Measurements from ENCODE around the gene CFAP68.

CFAP68 gene

DNA sequence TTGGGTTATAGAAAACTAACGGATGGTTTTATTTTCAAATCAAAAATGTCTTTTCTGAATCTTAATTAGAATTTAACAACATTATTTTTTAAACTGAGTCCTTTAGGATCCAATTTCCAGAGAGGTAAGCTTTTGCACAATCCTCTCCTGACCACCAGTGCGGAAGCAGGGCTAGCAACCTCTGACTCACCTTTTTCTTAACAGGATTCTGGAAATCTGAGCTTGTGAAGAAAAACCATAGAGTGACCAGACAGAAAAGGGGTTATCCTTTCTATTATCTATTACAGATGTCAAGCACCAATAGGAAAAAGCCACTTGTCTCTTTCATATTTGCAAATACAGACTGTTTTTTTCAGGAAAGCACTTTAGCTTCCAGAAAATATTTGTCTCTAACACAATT is 33.3 kb upstream of the CFAP68 start:
- TF ChIP-seq, protein P1, sequence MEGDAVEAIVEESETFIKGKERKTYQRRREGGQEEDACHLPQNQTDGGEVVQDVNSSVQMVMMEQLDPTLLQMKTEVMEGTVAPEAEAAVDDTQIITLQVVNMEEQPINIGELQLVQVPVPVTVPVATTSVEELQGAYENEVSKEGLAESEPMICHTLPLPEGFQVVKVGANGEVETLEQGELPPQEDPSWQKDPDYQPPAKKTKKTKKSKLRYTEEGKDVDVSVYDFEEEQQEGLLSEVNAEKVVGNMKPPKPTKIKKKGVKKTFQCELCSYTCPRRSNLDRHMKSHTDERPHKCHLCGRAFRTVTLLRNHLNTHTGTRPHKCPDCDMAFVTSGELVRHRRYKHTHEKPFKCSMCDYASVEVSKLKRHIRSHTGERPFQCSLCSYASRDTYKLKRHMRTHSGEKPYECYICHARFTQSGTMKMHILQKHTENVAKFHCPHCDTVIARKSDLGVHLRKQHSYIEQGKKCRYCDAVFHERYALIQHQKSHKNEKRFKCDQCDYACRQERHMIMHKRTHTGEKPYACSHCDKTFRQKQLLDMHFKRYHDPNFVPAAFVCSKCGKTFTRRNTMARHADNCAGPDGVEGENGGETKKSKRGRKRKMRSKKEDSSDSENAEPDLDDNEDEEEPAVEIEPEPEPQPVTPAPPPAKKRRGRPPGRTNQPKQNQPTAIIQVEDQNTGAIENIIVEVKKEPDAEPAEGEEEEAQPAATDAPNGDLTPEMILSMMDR (conservative IDR thresholded peaks at IDR 0.05; ENCODE audit: low read depth, low read length): no peak
- DNase-seq (ENCODE audit: low read depth): peak; percentile 83
- H3K4me3 ChIP-seq (ENCODE audit: low read depth, low read length): no peak overlapping the region

DNA sequence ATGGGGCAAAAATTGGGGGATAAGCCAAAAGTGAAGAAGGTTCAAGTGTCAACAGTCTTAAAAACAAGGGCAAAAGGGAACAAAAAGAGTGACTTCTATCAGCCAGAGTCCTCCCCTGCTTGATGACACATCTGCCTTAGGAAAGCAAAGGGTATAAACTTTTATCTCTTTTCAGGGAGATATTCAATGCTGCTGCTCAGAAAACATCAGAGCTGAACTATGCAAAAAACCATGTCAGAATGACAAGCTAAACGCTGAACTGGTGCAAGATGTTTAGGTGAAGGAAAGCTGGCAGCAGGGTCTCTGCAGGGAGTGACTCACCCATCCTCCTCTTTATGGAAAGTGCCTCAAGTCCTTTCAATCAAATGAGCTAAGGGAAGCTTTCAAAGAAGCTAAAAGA is 32.7 kb upstream of the CFAP68 start:
- TF ChIP-seq, protein P1 (conservative IDR thresholded peaks at IDR 0.05; ENCODE audit: low read depth, low read length): no peak
- H3K4me3 ChIP-seq (ENCODE audit: low read depth, low read length): no peak overlapping the region
- DNase-seq (ENCODE audit: low read depth): peak; percentile 79

DNA sequence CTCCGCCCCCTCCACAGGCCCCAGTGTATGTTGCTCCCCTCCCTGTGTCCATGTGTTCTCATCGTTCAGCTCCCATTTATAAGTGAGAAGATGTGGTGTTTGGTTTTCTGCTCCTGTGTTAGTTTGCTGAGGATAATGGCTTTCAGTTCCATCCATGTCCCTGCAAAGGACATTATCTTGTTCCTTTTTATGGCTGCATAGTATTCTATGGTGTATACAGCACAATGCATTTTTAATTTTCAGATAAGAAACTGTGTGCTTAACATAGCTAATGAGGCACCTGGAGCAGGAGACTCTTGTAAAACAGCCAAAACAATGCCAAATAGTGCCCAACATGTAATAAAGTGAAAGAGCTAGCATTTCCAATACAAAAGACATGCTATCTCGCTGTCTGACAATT is 29.7 kb upstream of the CFAP68 start:
- no peak overlapping the region for H3K4me3 ChIP-seq (ENCODE audit: low read depth, low read length)
- TF ChIP-seq, protein P1 (conservative IDR thresholded peaks at IDR 0.05; ENCODE audit: low read depth, low read length): no peak
- DNase-seq (ENCODE audit: low read depth): no peak

DNA sequence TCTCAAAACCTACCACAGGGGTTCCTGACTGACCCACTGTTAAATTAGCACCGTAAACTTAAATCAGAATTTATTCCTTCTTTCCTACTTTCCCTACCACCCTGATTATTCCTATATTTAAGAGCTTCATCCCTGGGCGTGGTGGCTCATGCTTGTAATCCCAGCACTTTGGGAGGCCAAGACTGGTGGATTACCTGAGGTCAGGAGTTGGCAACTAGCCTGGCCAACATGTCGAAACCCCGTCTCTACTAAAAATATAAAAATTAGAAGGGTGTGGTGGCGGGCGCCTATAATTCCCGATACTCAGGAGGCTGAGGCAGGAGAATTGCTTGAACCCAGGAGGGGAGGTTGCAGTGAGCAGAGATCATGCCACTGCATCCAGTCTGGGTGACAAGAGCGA is 28.3 kb upstream of the CFAP68 start:
- TF ChIP-seq, protein P1 (conservative IDR thresholded peaks at IDR 0.05; ENCODE audit: low read depth, low read length): no peak
- no peak for DNase-seq (ENCODE audit: low read depth)
- no peak overlapping the region for H3K4me3 ChIP-seq (ENCODE audit: low read depth, low read length)

DNA sequence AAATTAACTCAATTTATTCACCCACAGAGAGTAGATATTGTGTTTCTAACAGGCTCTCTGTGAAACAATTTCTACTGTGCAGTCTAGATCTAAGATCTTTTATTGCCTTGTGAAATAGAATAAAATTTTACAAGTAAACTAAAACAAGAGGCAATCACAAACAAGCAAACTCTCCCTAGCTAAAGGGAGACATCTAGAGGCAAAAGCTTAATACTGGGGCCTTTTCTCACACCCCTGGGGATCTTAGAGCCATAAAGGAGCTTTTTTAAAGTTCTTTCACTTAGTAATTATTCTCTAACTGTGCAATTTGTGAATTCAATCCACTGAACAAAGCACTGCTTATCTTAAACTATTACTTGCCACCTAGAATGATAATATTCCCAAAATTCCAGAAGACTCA is 27.7 kb upstream of the CFAP68 start:
- no peak overlapping the region for H3K4me3 ChIP-seq (ENCODE audit: low read depth, low read length)
- TF ChIP-seq, protein P1 (conservative IDR thresholded peaks at IDR 0.05; ENCODE audit: low read depth, low read length): peak; percentile 73
- DNase-seq (ENCODE audit: low read depth): peak; percentile 73

DNA sequence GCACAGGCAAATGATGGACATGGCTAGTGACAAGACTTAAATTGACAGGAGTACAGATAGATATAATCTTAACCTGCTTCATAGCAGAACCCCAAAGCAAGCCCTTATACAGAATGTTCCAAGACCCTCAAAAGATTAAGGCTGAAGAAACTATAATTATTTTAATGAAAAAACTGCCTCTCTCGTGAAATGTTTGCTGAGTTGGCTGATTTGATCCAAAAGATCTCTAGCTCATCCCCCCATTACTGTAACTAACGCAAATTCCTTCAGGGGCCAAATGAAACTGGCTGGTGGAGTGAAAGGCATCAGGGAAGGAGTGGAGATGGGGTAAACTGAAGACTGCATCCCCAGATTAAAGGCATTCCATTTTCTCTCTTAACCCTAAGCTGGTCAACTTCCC is 27.2 kb upstream of the CFAP68 start:
- DNase-seq (ENCODE audit: low read depth): no peak
- TF ChIP-seq, protein P1 (conservative IDR thresholded peaks at IDR 0.05; ENCODE audit: low read depth, low read length): no peak
- no peak overlapping the region for H3K4me3 ChIP-seq (ENCODE audit: low read depth, low read length)

DNA sequence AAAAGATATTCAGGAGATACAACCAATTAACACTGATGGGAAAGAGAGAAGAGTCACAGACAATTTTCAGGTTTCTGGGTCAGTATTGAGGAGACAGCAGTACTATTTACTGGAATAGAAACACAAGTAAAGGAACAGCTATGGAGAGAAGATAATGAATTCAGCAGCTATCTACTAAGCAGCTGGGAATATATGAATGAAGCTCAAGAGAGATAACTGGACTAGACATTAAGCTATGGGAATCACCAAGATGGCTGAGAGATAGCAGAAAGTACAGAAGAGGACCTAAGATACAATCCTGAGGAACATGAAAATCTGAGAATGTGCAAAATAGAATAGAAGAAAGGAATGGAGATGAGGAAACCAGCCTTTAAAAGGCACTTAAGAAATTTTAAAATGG is 23.8 kb upstream of the CFAP68 start:
- no peak for DNase-seq (ENCODE audit: low read depth)
- TF ChIP-seq, protein P1 (conservative IDR thresholded peaks at IDR 0.05; ENCODE audit: low read depth, low read length): no peak
- H3K4me3 ChIP-seq (ENCODE audit: low read depth, low read length): no peak overlapping the region

Data from choroid plexus epithelial cell (primary cell).